WTC11 (cell line): ENCODE data around the gene PAX8. TPM values are rescaled to one million over a fixed set of nuclear protein-coding genes. Genes with fewer than 3 reads are reported as not detected.

Experiments used
- ATAC-seq: fragments of 200-7000 bp; cut with Tn5 transposase; 2 replicates; pipeline ENCODE4 v1.10.0; 2021; ENCODE audit warnings: mild to moderate bottlenecking, moderate library complexity
- CTCF ChIA-PET: fragments of 300-600 bp; sonication (Branson Sonifier 250); formaldehyde crosslinking; loops from one replicate; lab custom pipeline; 2021; ENCODE audit warnings: antibody characterized with exemption; lab: Charles Lee
- POLR2A ChIA-PET: fragments of 350-600 bp; sonication (Branson Sonifier 250); formaldehyde crosslinking; loops from one replicate; lab custom pipeline; 2021; ENCODE audit warnings: antibody characterized with exemption; lab: Charles Lee
- DNase-seq: peaks from one replicate; pipeline ENCODE4 v3.0.0; 2021; ENCODE audit warnings: low spot score
- H3K27ac Mint-ChIP-seq: 2 replicates; pipeline ENCODE4 v1.8.0; 2021; ENCODE audit warnings: mixed read lengths
- H3K27me3 Mint-ChIP-seq: 2 replicates; pipeline ENCODE4 v1.8.0; 2021; ENCODE audit warnings: low read depth, mild to moderate bottlenecking, moderate library complexity, mixed read lengths
- H3K36me3 Mint-ChIP-seq: 2 replicates; pipeline ENCODE4 v1.8.0; 2021; ENCODE audit warnings: mixed read lengths
- H3K4me1 Mint-ChIP-seq: 2 replicates; pipeline ENCODE4 v1.8.0; 2022; ENCODE audit warnings: mixed read lengths
- H3K4me3 Mint-ChIP-seq: 2 replicates; pipeline ENCODE4 v1.8.0; 2021; ENCODE audit warnings: mild to moderate bottlenecking, moderate library complexity, mixed read lengths
- H3K9me3 Mint-ChIP-seq: 2 replicates; pipeline ENCODE4 v1.8.0; 2021; ENCODE audit warnings: mixed read lengths
- ARID4B ChIP-seq: sonication (generic); formaldehyde crosslinking; IDR thresholded peaks from 2 replicates; pipeline ENCODE4 v1.8.0; 2023; ENCODE audit warnings: missing genetic modification reagents, mild to moderate bottlenecking, borderline replicate concordance
- CBFB ChIP-seq: sonication (generic); formaldehyde crosslinking; IDR thresholded peaks from 2 replicates; pipeline ENCODE4 v1.8.1; 2022; ENCODE audit warnings: mild to moderate bottlenecking, low read depth, missing genetic modification reagents
- CDX4 ChIP-seq: fragments of 250-450 bp; sonication (Bioruptor Pico); IDR thresholded peaks from 2 replicates; pipeline ENCODE4 v1.9.0; 2021; ENCODE audit warnings: moderate library complexity, mild to moderate bottlenecking, inconsistent platforms, borderline replicate concordance
- CREM ChIP-seq: sonication (generic); formaldehyde crosslinking; IDR thresholded peaks from 2 replicates; pipeline ENCODE4 v1.8.1; 2022; ENCODE audit warnings: mild to moderate bottlenecking, missing genetic modification reagents, moderate library complexity
- CTCF ChIP-seq: fragments of 200-600 bp; IDR thresholded peaks from 2 replicates; pipeline ENCODE4 v1.8.0; 2022; ENCODE audit warnings: antibody characterized with exemption
- ELF4 ChIP-seq: sonication (generic); formaldehyde crosslinking; IDR thresholded peaks from 2 replicates; pipeline ENCODE4 v1.8.1; 2022; ENCODE audit warnings: low read depth, mild to moderate bottlenecking, moderate library complexity, missing genetic modification reagents
- FOXJ3 ChIP-seq: sonication (generic); formaldehyde crosslinking; IDR thresholded peaks from 2 replicates; pipeline ENCODE4 v1.9.0; 2021; ENCODE audit warnings: missing genetic modification reagents, mild to moderate bottlenecking, borderline replicate concordance
- GABPB1 ChIP-seq: sonication (generic); formaldehyde crosslinking; IDR thresholded peaks from 2 replicates; pipeline ENCODE4 v1.8.1; 2023; ENCODE audit warnings: mild to moderate bottlenecking, missing genetic modification reagents
- IRF1 ChIP-seq: sonication (generic); formaldehyde crosslinking; IDR thresholded peaks from 2 replicates; pipeline ENCODE4 v1.8.0; 2023; ENCODE audit warnings: missing genetic modification reagents
- MAX ChIP-seq: sonication (generic); formaldehyde crosslinking; IDR thresholded peaks from 2 replicates; pipeline ENCODE4 v1.8.0; 2022; ENCODE audit warnings: mild to moderate bottlenecking, missing genetic modification reagents
- PRRX2 ChIP-seq: fragments of 250-450 bp; sonication (Bioruptor Pico); IDR thresholded peaks from 2 replicates; pipeline ENCODE4 v1.8.0; 2021; ENCODE audit warnings: mild to moderate bottlenecking
- SOX15 ChIP-seq: fragments of 250-450 bp; sonication (Bioruptor Pico); IDR thresholded peaks from 2 replicates; pipeline ENCODE4 v1.9.0; 2021; ENCODE audit warnings: mild to moderate bottlenecking
- TP53 ChIP-seq: sonication (generic); formaldehyde crosslinking; IDR thresholded peaks from 2 replicates; pipeline ENCODE4 v1.8.1; 2023; ENCODE audit warnings: mild to moderate bottlenecking, missing genetic modification reagents
- ZBTB43 ChIP-seq: sonication (generic); formaldehyde crosslinking; IDR thresholded peaks from 2 replicates; pipeline ENCODE4 v1.8.1; 2023; ENCODE audit warnings: mild to moderate bottlenecking, missing genetic modification reagents
- total RNA-seq: library from RNA; stranded (reverse); gene quantifications from 3 replicates; pipeline ENCODE4 v1.2.3, GENCODE V29; 2021
- TF ChIP-seq, protein P1 (sequence below): sonication (generic); formaldehyde crosslinking; IDR thresholded peaks from 2 replicates; pipeline ENCODE4 v1.8.0; 2022; ENCODE audit warnings: mild to moderate bottlenecking, missing genetic modification reagents
- TF ChIP-seq, protein P2 (sequence below): sonication (generic); formaldehyde crosslinking; IDR thresholded peaks from 2 replicates; pipeline ENCODE4 v1.8.1; 2023; ENCODE audit warnings: mild to moderate bottlenecking, missing genetic modification reagents, moderate library complexity
- TF ChIP-seq, protein P3 (sequence below): fragments of 250-450 bp; sonication (Bioruptor Pico); IDR thresholded peaks from 2 replicates; pipeline ENCODE4 v1.9.0; 2021; ENCODE audit warnings: mild to moderate bottlenecking, borderline replicate concordance

PAX8 gene
- total RNA-seq, 1 experiment from 2014 or later = 0.35 TPM

- peak; percentile 74; the same call in 1 of the 2 replicates for TF ChIP-seq ARID4B (CRISPR knock-in tag)
- TF ChIP-seq CTCF = peak; percentile 79
- TF ChIP-seq TP53 (CRISPR knock-in tag) = peak; percentile 63; the same call in 1 of the 2 replicates
- no peak for TF ChIP-seq GABPB1 (CRISPR knock-in tag)
- TF ChIP-seq FOXJ3 = no peak
- TF ChIP-seq, protein P1, sequence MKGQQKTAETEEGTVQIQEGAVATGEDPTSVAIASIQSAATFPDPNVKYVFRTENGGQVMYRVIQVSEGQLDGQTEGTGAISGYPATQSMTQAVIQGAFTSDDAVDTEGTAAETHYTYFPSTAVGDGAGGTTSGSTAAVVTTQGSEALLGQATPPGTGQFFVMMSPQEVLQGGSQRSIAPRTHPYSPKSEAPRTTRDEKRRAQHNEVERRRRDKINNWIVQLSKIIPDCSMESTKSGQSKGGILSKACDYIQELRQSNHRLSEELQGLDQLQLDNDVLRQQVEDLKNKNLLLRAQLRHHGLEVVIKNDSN (CRISPR knock-in tag) = 0 out of 2 replicates have a peak, but pooled peaks have one; percentile 49
- TF ChIP-seq PRRX2 (CRISPR knock-in tag) = no peak
- peak; percentile 83 for TF ChIP-seq ZBTB43 (CRISPR knock-in tag)
- TF ChIP-seq, protein P2, sequence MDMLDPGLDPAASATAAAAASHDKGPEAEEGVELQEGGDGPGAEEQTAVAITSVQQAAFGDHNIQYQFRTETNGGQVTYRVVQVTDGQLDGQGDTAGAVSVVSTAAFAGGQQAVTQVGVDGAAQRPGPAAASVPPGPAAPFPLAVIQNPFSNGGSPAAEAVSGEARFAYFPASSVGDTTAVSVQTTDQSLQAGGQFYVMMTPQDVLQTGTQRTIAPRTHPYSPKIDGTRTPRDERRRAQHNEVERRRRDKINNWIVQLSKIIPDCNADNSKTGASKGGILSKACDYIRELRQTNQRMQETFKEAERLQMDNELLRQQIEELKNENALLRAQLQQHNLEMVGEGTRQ = 0 out of 2 replicates have a peak, but pooled peaks have one; percentile 16
These were observed 79.7 kb downstream of the PAX8 start (continued) for GRCh38 chr2:113198790-113199612.

- CTCF ChIA-PET = interaction anchor here (0.6 to 7.9 kb wide), 61 partner anchors 9 to 941 kb away, joined by 3 to 155 read pairs (median 6); partner anchors contain the start of genes IL36G, PAX8 and PSD4
- POLR2A ChIA-PET = interaction anchor here (0.9 to 1.0 kb wide), 3 partner anchors 54 to 118 kb away, joined by 3 to 5 read pairs (median 3); no protein-coding TSS in a partner anchor
- Mint-ChIP-seq H3K4me3 (peak overlapping the region; percentile 65), H3K36me3 (no peaks in the 10 kb centered on the region), H3K4me1 (no peaks in the 10 kb centered on the region; the same call in 1 of the 2 replicates), H3K27me3 (peaks cover 22% of the 10 kb centered on the region), H3K9me3 (no peaks in the 10 kb centered on the region), H3K27ac (no peak overlapping the region)
- DNase-seq (no peak), ATAC-seq (peak; percentile 12)
- TF ChIP-seq IRF1 (no peak), SOX15 (no peak), CDX4 (CRISPR knock-in tag) (no peak), CREM (no peak), MAX (no peak), CBFB (CRISPR knock-in tag) (no peak), ELF4 (CRISPR knock-in tag) (no peak)
- TF ChIP-seq, protein P3, sequence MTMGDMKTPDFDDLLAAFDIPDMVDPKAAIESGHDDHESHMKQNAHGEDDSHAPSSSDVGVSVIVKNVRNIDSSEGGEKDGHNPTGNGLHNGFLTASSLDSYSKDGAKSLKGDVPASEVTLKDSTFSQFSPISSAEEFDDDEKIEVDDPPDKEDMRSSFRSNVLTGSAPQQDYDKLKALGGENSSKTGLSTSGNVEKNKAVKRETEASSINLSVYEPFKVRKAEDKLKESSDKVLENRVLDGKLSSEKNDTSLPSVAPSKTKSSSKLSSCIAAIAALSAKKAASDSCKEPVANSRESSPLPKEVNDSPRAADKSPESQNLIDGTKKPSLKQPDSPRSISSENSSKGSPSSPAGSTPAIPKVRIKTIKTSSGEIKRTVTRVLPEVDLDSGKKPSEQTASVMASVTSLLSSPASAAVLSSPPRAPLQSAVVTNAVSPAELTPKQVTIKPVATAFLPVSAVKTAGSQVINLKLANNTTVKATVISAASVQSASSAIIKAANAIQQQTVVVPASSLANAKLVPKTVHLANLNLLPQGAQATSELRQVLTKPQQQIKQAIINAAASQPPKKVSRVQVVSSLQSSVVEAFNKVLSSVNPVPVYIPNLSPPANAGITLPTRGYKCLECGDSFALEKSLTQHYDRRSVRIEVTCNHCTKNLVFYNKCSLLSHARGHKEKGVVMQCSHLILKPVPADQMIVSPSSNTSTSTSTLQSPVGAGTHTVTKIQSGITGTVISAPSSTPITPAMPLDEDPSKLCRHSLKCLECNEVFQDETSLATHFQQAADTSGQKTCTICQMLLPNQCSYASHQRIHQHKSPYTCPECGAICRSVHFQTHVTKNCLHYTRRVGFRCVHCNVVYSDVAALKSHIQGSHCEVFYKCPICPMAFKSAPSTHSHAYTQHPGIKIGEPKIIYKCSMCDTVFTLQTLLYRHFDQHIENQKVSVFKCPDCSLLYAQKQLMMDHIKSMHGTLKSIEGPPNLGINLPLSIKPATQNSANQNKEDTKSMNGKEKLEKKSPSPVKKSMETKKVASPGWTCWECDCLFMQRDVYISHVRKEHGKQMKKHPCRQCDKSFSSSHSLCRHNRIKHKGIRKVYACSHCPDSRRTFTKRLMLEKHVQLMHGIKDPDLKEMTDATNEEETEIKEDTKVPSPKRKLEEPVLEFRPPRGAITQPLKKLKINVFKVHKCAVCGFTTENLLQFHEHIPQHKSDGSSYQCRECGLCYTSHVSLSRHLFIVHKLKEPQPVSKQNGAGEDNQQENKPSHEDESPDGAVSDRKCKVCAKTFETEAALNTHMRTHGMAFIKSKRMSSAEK = no peak
These were observed 80.5 kb downstream of the PAX8 start for GRCh38 chr2:113198048-113198789.
